AG04450 (cell line): Measurements from ENCODE around the gene PACRG. TPM values are rescaled to one million over a fixed set of nuclear protein-coding genes. Genes with fewer than 3 reads are reported as not detected.

Experiments used
- CTCF ChIA-PET: fragments of 300-600, 350-600 bp; formaldehyde crosslinking; extraction: SDS; loops from one replicate; lab custom pipeline; 2022; ENCODE audit warnings: antibody characterized with exemption, inconsistent platforms; lab: Charles Lee
- POLR2A ChIA-PET: fragments of 350-600 bp; formaldehyde crosslinking; extraction: SDS; loops from one replicate; lab custom pipeline; 2021; ENCODE audit warnings: antibody characterized with exemption, inconsistent platforms; lab: Yijun Ruan, JAX
- DNase-seq: peaks from one replicate; pipeline ENCODE4 v3.0.0-alpha.2; 2011; ENCODE audit warnings: low read depth, low spot score
- H3K27ac ChIP-seq: one replicate; pipeline ENCODE4 v1.5.1; 2012; ENCODE audit warnings: low read depth, low read length, control low read depth
- H3K27me3 ChIP-seq: one replicate; pipeline ENCODE4 v1.6.0; 2012; ENCODE audit warnings: low read length; ENCODE audit not compliant: control insufficient read depth, insufficient read depth
- H3K4me3 ChIP-seq: 2 replicates; pipeline ENCODE4 v1.5.1; 2011; ENCODE audit warnings: mild to moderate bottlenecking, low read depth, low read length, control low read depth
- H3K9me3 ChIP-seq: 2 replicates; pipeline ENCODE4 v1.5.1; 2012; ENCODE audit warnings: low read length; ENCODE audit not compliant: control insufficient read depth, insufficient read depth
- CTCF ChIP-seq: IDR thresholded peaks from 2 replicates; pipeline ENCODE4 v1.5.1; 2011; ENCODE audit warnings: low read depth, low read length, control low read depth, inconsistent platforms
- polyA plus RNA-seq: library from polyadenylated mRNA; depleted of rRNA; stranded (reverse); fragments of >200 nt; gene quantifications from 2 replicates; pipeline ENCODE4 v1.2.3, GENCODE V29; 2011

The PACRG gene
- polyA plus RNA-seq, 1 experiment, result not detected

- no peak for TF ChIP-seq CTCF
- no peak overlapping the region for H3K4me3 ChIP-seq
- no peak overlapping the region for H3K27ac ChIP-seq
- ChIA-PET POLR2A (no interaction called here), CTCF (no interaction called here)
- DNase-seq, result no peak
- H3K27me3 ChIP-seq, result no peaks in the 10 kb centered on the region
- peaks cover 9% of the 10 kb centered on the region; the same call in 1 of the 2 replicates for H3K9me3 ChIP-seq
These were observed 352.5 kb downstream of the PACRG start for GRCh38 chr6:163080228-163080627.

GRCh38 chr6:163083141-163083540 lies 355.4 kb downstream of the PACRG start:
- Histone ChIP-seq H3K9me3 (peaks cover 8% of the 10 kb centered on the region; the same call in 1 of the 2 replicates), H3K4me3 (no peak overlapping the region), H3K27ac (no peak overlapping the region), H3K27me3 (no peaks in the 10 kb centered on the region)
- no peak for DNase-seq
- no peak for TF ChIP-seq CTCF
- CTCF ChIA-PET, result no interaction called here
- POLR2A ChIA-PET, result no interaction called here

GRCh38 chr6:163085426-163085825 lies 357.7 kb downstream of the PACRG start:
- DNase-seq, result no peak
- no peaks in the 10 kb centered on the region; the same call in 1 of the 2 replicates for H3K9me3 ChIP-seq
- H3K27me3 ChIP-seq, result no peaks in the 10 kb centered on the region
- no peak overlapping the region for H3K27ac ChIP-seq
- no peak overlapping the region for H3K4me3 ChIP-seq
- TF ChIP-seq CTCF, result no peak
- POLR2A ChIA-PET, result no interaction called here
- CTCF ChIA-PET, result no interaction called here

GRCh38 chr6:163085861-163086623 lies 358.3 kb downstream of the PACRG start:
- no peak for DNase-seq
- TF ChIP-seq CTCF, result no peak
- Histone ChIP-seq H3K9me3 (no peaks in the 10 kb centered on the region; the same call in 1 of the 2 replicates), H3K27me3 (no peaks in the 10 kb centered on the region), H3K27ac (no peak overlapping the region), H3K4me3 (no peak overlapping the region)
- ChIA-PET CTCF (no interaction called here), POLR2A (no interaction called here)

- Histone ChIP-seq H3K9me3 (no peaks in the 10 kb centered on the region; the same call in 1 of the 2 replicates), H3K4me3 (no peak overlapping the region), H3K27ac (no peak overlapping the region), H3K27me3 (no peaks in the 10 kb centered on the region)
- no peak for DNase-seq
- CTCF ChIA-PET, result no interaction called here
- no peak for TF ChIP-seq CTCF
- POLR2A ChIA-PET, result no interaction called here
These were observed 358.8 kb downstream of the PACRG start for GRCh38 chr6:163086624-163086920.
